ENCODE data around the gene DOK5. TPM values are rescaled to one million over a fixed set of nuclear protein-coding genes. Genes with fewer than 3 reads are reported as not detected.

DOK5 gene
- total and polyA plus RNA-seq, 10 of the 15 experiments (the other 5 are each of a cell fraction or from before 2014, with no cell fraction given), result 0.03 TPM; not detected in 9

GRCh38 chr20:54626126-54626525, 150.7 kb downstream of the DOK5 start (continued):
- TF ChIP-seq CBFB (IDR thresholded peaks at IDR 0.05; ENCODE audit: low read depth), result no peak
- no peak for TF ChIP-seq MTA3 (IDR thresholded peaks at IDR 0.05; ENCODE audit: borderline replicate concordance, low read length)
- TF ChIP-seq, protein P1, sequence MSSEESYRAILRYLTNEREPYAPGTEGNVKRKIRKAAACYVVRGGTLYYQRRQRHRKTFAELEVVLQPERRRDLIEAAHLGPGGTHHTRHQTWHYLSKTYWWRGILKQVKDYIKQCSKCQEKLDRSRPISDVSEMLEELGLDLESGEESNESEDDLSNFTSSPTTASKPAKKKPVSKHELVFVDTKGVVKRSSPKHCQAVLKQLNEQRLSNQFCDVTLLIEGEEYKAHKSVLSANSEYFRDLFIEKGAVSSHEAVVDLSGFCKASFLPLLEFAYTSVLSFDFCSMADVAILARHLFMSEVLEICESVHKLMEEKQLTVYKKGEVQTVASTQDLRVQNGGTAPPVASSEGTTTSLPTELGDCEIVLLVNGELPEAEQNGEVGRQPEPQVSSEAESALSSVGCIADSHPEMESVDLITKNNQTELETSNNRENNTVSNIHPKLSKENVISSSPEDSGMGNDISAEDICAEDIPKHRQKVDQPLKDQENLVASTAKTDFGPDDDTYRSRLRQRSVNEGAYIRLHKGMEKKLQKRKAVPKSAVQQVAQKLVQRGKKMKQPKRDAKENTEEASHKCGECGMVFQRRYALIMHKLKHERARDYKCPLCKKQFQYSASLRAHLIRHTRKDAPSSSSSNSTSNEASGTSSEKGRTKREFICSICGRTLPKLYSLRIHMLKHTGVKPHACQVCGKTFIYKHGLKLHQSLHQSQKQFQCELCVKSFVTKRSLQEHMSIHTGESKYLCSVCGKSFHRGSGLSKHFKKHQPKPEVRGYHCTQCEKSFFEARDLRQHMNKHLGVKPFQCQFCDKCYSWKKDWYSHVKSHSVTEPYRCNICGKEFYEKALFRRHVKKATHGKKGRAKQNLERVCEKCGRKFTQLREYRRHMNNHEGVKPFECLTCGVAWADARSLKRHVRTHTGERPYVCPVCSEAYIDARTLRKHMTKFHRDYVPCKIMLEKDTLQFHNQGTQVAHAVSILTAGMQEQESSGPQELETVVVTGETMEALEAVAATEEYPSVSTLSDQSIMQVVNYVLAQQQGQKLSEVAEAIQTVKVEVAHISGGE (CRISPR knock-in tag; IDR thresholded peaks at IDR 0.05), result no peak
- TF ChIP-seq, protein P2, sequence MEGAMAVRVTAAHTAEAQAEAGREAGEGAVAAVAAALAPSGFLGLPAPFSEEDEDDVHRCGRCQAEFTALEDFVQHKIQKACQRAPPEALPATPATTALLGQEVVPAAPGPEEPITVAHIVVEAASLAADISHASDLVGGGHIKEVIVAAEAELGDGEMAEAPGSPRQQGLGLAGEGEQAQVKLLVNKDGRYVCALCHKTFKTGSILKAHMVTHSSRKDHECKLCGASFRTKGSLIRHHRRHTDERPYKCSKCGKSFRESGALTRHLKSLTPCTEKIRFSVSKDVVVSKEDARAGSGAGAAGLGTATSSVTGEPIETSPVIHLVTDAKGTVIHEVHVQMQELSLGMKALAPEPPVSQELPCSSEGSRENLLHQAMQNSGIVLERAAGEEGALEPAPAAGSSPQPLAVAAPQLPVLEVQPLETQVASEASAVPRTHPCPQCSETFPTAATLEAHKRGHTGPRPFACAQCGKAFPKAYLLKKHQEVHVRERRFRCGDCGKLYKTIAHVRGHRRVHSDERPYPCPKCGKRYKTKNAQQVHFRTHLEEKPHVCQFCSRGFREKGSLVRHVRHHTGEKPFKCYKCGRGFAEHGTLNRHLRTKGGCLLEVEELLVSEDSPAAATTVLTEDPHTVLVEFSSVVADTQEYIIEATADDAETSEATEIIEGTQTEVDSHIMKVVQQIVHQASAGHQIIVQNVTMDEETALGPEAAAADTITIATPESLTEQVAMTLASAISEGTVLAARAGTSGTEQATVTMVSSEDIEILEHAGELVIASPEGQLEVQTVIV (IDR thresholded peaks at IDR 0.05; ENCODE audit: borderline replicate concordance, partially characterized antibody), result no peak
- no peak for TF ChIP-seq POLR2AphosphoS5 (IDR thresholded peaks at IDR 0.05; ENCODE audit: low read length)
- TF ChIP-seq ASH2L (IDR thresholded peaks at IDR 0.05; ENCODE audit: borderline replicate concordance, low read depth), result no peak
- TF ChIP-seq NRF1 (conservative IDR thresholded peaks at IDR 0.05; ENCODE audit: low read depth, low read length), result no peak
